Erythroblast (primary cell): Measurements from ENCODE around the gene GPC2.

Experiments used
- GATA1 ChIP-seq: IDR thresholded peaks from 2 replicates; pipeline ENCODE4 v1.6.1; 2011; ENCODE audit warnings: low read depth, mild to moderate bottlenecking, control low read depth, low read length, moderate library complexity
- POLR2A ChIP-seq: IDR thresholded peaks from 2 replicates; pipeline ENCODE4 v1.6.1; 2011; ENCODE audit warnings: mild to moderate bottlenecking, low read length

GRCh38 chr7:100127866-100128636, 49.1 kb downstream of the GPC2 start:
- no peak for TF ChIP-seq GATA1
- TF ChIP-seq POLR2A = peak; percentile 29
